ENCODE data around the gene PREX1. TPM values are rescaled to one million over a fixed set of nuclear protein-coding genes. Genes with fewer than 3 reads are reported as not detected.

Gene PREX1
- polyA plus RNA-seq, 1 donor (not counting 4 experiments of a cell fraction or from before 2014, with no cell fraction given) = 0.22 TPM

GRCh38 chr20:48797275-48797825, 30.4 kb downstream of the PREX1 start:
- Histone ChIP-seq H2AFZ (ENCODE audit: control insufficient read depth, low read length) (no peak overlapping the region), H3K9me1 (ENCODE audit: control insufficient read depth, extremely low read depth, insufficient read depth, low read length) (no peaks in the 10 kb centered on the region)
- dilution Hi-C loops (cut with MboI; ENCODE audit: extremely low pct_ligation_motif_present, low sequenced_read_pairs) = no loop called here

GRCh38 chr20:48795732-48796131, 32.1 kb downstream of the PREX1 start:
- FAIRE-seq (no peak), DNase-seq (ENCODE audit: low read depth, low spot score) (no peak)
- no peaks in the 10 kb centered on the region for H3K9me3 ChIP-seq (ENCODE audit: control insufficient read depth, low read depth, low read length)
- H3K4me1 ChIP-seq (ENCODE audit: control insufficient read depth, extremely low read depth, insufficient read depth, low read length) = no peaks in the 10 kb centered on the region
- peaks cover 15% of the 10 kb centered on the region for H3K27me3 ChIP-seq (ENCODE audit: control insufficient read depth, extremely low read depth, insufficient read depth, low read length)
- H4K20me1 ChIP-seq (ENCODE audit: control insufficient read depth, extremely low read depth, insufficient read depth, low read length) = no peaks in the 10 kb centered on the region
- H3K36me3 ChIP-seq (ENCODE audit: control insufficient read depth in 2 of 2, extremely low read depth in 1 of 2, insufficient read depth in 2 of 2, low read length in 2 of 2) = no peaks in the 10 kb centered on the region
- no peaks in the 10 kb centered on the region for H3K79me2 ChIP-seq (ENCODE audit: control insufficient read depth, insufficient read depth, low read length)
- no peak overlapping the region for H3K27ac ChIP-seq (ENCODE audit: control insufficient read depth, insufficient read depth, low read length)
- H3K9me1 ChIP-seq (ENCODE audit: control insufficient read depth, extremely low read depth, insufficient read depth, low read length) = no peaks in the 10 kb centered on the region
- H3K4me3 ChIP-seq (ENCODE audit: control insufficient read depth in 2 of 3, extremely low read depth in 1 of 3, insufficient read depth in 2 of 3, low read depth in 1 of 3, low read length in 3 of 3) = no peak overlapping the region
- H3K9ac ChIP-seq (ENCODE audit: control insufficient read depth, extremely low read depth, insufficient read depth, low read length) = no peak overlapping the region
- H2AFZ ChIP-seq (ENCODE audit: control insufficient read depth, low read length) = no peak overlapping the region
- dilution Hi-C loops (cut with MboI; ENCODE audit: extremely low pct_ligation_motif_present, low sequenced_read_pairs) = no loop called here
- no peak overlapping the region for H3K4me2 ChIP-seq (ENCODE audit: control insufficient read depth, extremely low read depth, insufficient read depth, low read depth, low read length)
- TF ChIP-seq EZH2 (IDR thresholded peaks at IDR 0.05; ENCODE audit: low read length) (no peak), CTCF (optimal IDR thresholded peaks at IDR 0.05 in 1 of 3, IDR thresholded peaks at IDR 0.05 in 1 of 3, conservative IDR thresholded peaks at IDR 0.05 in 1 of 3; ENCODE audit: extremely low read depth in 1 of 3, insufficient read depth in 2 of 3, low read length in 3 of 3) (no peak)

More at GRCh38 chr20:48797275-48797825, 30.4 kb downstream of the PREX1 start:
- Histone ChIP-seq H3K79me2 (ENCODE audit: control insufficient read depth, insufficient read depth, low read length) (no peaks in the 10 kb centered on the region), H4K20me1 (ENCODE audit: control insufficient read depth, extremely low read depth, insufficient read depth, low read length) (no peaks in the 10 kb centered on the region), H3K9me3 (ENCODE audit: control insufficient read depth, low read depth, low read length) (no peaks in the 10 kb centered on the region), H3K27ac (ENCODE audit: control insufficient read depth, insufficient read depth, low read length) (no peak overlapping the region), H3K4me1 (ENCODE audit: control insufficient read depth, extremely low read depth, insufficient read depth, low read length) (no peaks in the 10 kb centered on the region), H3K27me3 (ENCODE audit: control insufficient read depth, extremely low read depth, insufficient read depth, low read length) (peaks cover 7% of the 10 kb centered on the region), H3K36me3 (ENCODE audit: control insufficient read depth in 2 of 2, extremely low read depth in 1 of 2, insufficient read depth in 2 of 2, low read length in 2 of 2) (no peaks in the 10 kb centered on the region), H3K4me3 (ENCODE audit: control insufficient read depth in 2 of 3, extremely low read depth in 1 of 3, insufficient read depth in 2 of 3, low read depth in 1 of 3, low read length in 3 of 3) (no peak overlapping the region), H3K4me2 (ENCODE audit: control insufficient read depth, extremely low read depth, insufficient read depth, low read depth, low read length) (no peak overlapping the region), H3K9ac (ENCODE audit: control insufficient read depth, extremely low read depth, insufficient read depth, low read length) (no peak overlapping the region)
- TF ChIP-seq CTCF (optimal IDR thresholded peaks at IDR 0.05 in 1 of 3, IDR thresholded peaks at IDR 0.05 in 1 of 3, conservative IDR thresholded peaks at IDR 0.05 in 1 of 3; ENCODE audit: extremely low read depth in 1 of 3, insufficient read depth in 2 of 3, low read length in 3 of 3) (no peak), EZH2 (IDR thresholded peaks at IDR 0.05; ENCODE audit: low read length) (no peak)
- FAIRE-seq (no peak), DNase-seq (ENCODE audit: low read depth, low spot score) (no peak)
